Prostate gland (tissue), 2 donors: ENCODE measurements around the gene ACSS1. TPM values are rescaled to one million over a fixed set of nuclear protein-coding genes. Genes with fewer than 3 reads are reported as not detected.

Source experiments
- DNase-seq: peaks from one replicate; pipeline ENCODE4 v3.0.0-alpha.2; 2019; ENCODE audit warnings: low spot score
- H3K27ac ChIP-seq, 2 donors: fragments of 200-600 bp; sonication (generic); 2 replicates each; pipeline ENCODE4 v1.5.1; 2017 to 2019
- H3K27me3 ChIP-seq: fragments of 200-600 bp; sonication (generic); replicated peaks from 2 replicates; pipeline ENCODE4 v1.5.1; 2019; ENCODE audit not compliant: insufficient read depth
- H3K36me3 ChIP-seq, 2 donors: fragments of 200-600 bp; sonication (generic); 1 replicate in 1 of 2; 2 replicates in 1 of 2; pipeline versions ENCODE4 v1.5.1 to v1.8.1; 2017 to 2019
- H3K4me1 ChIP-seq: fragments of 200-600 bp; sonication (generic); replicated peaks from 2 replicates; pipeline ENCODE4 v1.5.1; 2019
- H3K4me3 ChIP-seq, 2 donors: fragments of 200-600 bp; sonication (generic); 2 replicates each; pipeline ENCODE4 v1.5.1; 2017 to 2019
- H3K9me3 ChIP-seq: fragments of 200-600 bp; sonication (generic); 2 replicates; pipeline ENCODE4 v1.5.1; 2017
- CTCF ChIP-seq, 4 experiments: fragments of 200-600 bp in 2 of 4; fragments of 450-650 bp in 2 of 4; sonication (generic) in 2 of 4; IDR thresholded peaks; 1 replicate in 3 of 4; 2 replicates in 1 of 4; pipeline ENCODE4 v1.5.1; 2016 to 2019; ENCODE audit warnings: antibody characterized with exemption in 4 of 4, mild to moderate bottlenecking in 2 of 4, moderate library complexity in 2 of 4
- POLR2A ChIP-seq: fragments of 450-650 bp; IDR thresholded peaks from one replicate; pipeline ENCODE4 v1.6.1; 2016; ENCODE audit warnings: antibody characterized with exemption, mild to moderate bottlenecking
- POLR2AphosphoS5 ChIP-seq: sonication (generic); formaldehyde crosslinking; IDR thresholded peaks from one replicate; pipeline ENCODE4 v1.6.1; 2017; ENCODE audit warnings: antibody characterized with exemption
- WGBS: methylation state at CpG from one replicate; pipeline ENCODE4 v1.1.5; 2018; 5-methylcytosine and 5-hydroxymethylcytosine counted together
- intact Hi-C: fragments of 100-400 bp; cut with DNase I; formaldehyde crosslinking; loops from one replicate; pipeline ENCODE4 v1.14.2; 2022
- total RNA-seq, 2 donors: library from RNA; depleted of rRNA; stranded (reverse); fragments of >200 nt; gene quantifications; one replicate each; pipeline ENCODE4 v1.1.0, GENCODE V29; 2016

ACSS1 gene
- total RNA-seq, 2 donors from 2014 or later = 111 to 170 TPM

- 86% methylated on average over 7 of the region's 7 CpGs for WGBS
- H3K4me1 ChIP-seq = peaks cover 13% of the 10 kb centered on the region
- no peaks in the 10 kb centered on the region for H3K9me3 ChIP-seq
- H3K36me3 ChIP-seq = no peaks in the 10 kb centered on the region
- no peak overlapping the region for H3K27ac ChIP-seq
- no peak for TF ChIP-seq CTCF (IDR thresholded peaks at IDR 0.05)
- TF ChIP-seq POLR2A = no peak
- TF ChIP-seq POLR2AphosphoS5 = no peak
- H3K4me3 ChIP-seq = no peak overlapping the region
- no peaks in the 10 kb centered on the region for H3K27me3 ChIP-seq
- intact Hi-C loops = loop anchor here (5.0 kb wide), 1 partner anchor 116 kb away; no protein-coding TSS in a partner anchor
- DNase-seq = no peak
Observed at GRCh38 chr20:25061103-25061799, 3.3 kb upstream of the ACSS1 start.

GRCh38 chr20:25059866-25060465, 2.0 kb upstream of the ACSS1 start:
- H3K4me3 ChIP-seq = no peak overlapping the region
- peak overlapping the region in 1 of 2 donors; percentile 85 for H3K27ac ChIP-seq
- 94% methylated on average over 8 of the region's 8 CpGs for WGBS
- intact Hi-C loops = loop anchor here (5.0 to 10.0 kb wide), 3 partner anchors 117 to 1705 kb away; partner anchors contain the start of genes CST3 and NXT1
- H3K9me3 ChIP-seq = no peaks in the 10 kb centered on the region
- TF ChIP-seq POLR2A (no peak), POLR2AphosphoS5 (no peak), CTCF (IDR thresholded peaks at IDR 0.05) (no peak)
- no peaks in the 10 kb centered on the region for H3K27me3 ChIP-seq
- DNase-seq = no peak
- peaks cover 13% of the 10 kb centered on the region for H3K4me1 ChIP-seq
- no peaks in the 10 kb centered on the region for H3K36me3 ChIP-seq

- intact Hi-C loops = loop anchor here (10.0 kb wide), 2 partner anchors 1424 to 1704 kb away; partner anchors contain the start of genes CST3 and NXT1
- Histone ChIP-seq H3K4me3 (peak overlapping the region; percentile 77 to 87), H3K9me3 (no peaks in the 10 kb centered on the region), H3K4me1 (peaks cover 13% of the 10 kb centered on the region), H3K27me3 (no peaks in the 10 kb centered on the region), H3K36me3 (no peaks in the 10 kb centered on the region), H3K27ac (peak overlapping the region; percentile 85 to 93)
- DNase-seq = peak; percentile 42
- 27% methylated on average over 20 of the region's 20 CpGs for WGBS
- TF ChIP-seq POLR2AphosphoS5 (peak; percentile 32), POLR2A (no peak)
Observed at GRCh38 chr20:25058847-25059810, 1.2 kb upstream of the ACSS1 start.

GRCh38 chr20:25057234-25058050, 497 bp downstream of the ACSS1 start:
- WGBS = under 1% methylated on average over 48 of the region's 86 CpGs
- Histone ChIP-seq H3K27ac (peak overlapping the region; percentile 85 to 93), H3K9me3 (no peaks in the 10 kb centered on the region), H3K4me1 (peaks cover 17% of the 10 kb centered on the region), H3K36me3 (no peaks in the 10 kb centered on the region), H3K4me3 (peak overlapping the region; percentile 77 to 87), H3K27me3 (no peaks in the 10 kb centered on the region)
- DNase-seq = peak; percentile 69
- intact Hi-C loops = loop anchor here (10.0 kb wide), 2 partner anchors 1423 to 1703 kb away; partner anchors contain the start of genes CST3 and NXT1
- TF ChIP-seq POLR2AphosphoS5 = peak; percentile 10
- peak in 1 of 4 experiments; percentile 20 for TF ChIP-seq CTCF (IDR thresholded peaks at IDR 0.05)
- peak; percentile 35 for TF ChIP-seq POLR2A
